Peyer's patch (tissue), 4 donors: ENCODE results near the gene CYP39A1. TPM values are rescaled to one million over a fixed set of nuclear protein-coding genes. Genes with fewer than 3 reads are reported as not detected.
A peak's percentile ranks its signal among the peaks of the same experiment; 100 is the strongest.

Experiments
- DNase-seq, 3 donors: peaks; one replicate each; pipeline ENCODE4 v3.0.0-alpha.2; 2017 to 2019
- H3K27ac ChIP-seq, 4 donors: fragments of 200-600 bp; sonication (generic); one replicate each; pipeline ENCODE4 v1.5.1; 2016 to 2019
- H3K27me3 ChIP-seq, 2 donors: fragments of 200-600 bp; sonication (generic); one replicate each; pipeline ENCODE4 v1.5.1; 2019
- H3K36me3 ChIP-seq, 3 donors: fragments of 200-600 bp; sonication (generic); one replicate each; pipeline ENCODE4 v1.5.1; 2016 to 2019
- H3K4me1 ChIP-seq, 4 donors: fragments of 200-600 bp; sonication (generic); one replicate each; pipeline ENCODE4 v1.5.1; 2016 to 2019
- H3K4me3 ChIP-seq, 4 donors: fragments of 200-600 bp; sonication (generic); 1 replicate in 3 of 4; 2 replicates in 1 of 4; pipeline ENCODE4 v1.5.1; 2016 to 2019; ENCODE audit warnings: mild to moderate bottlenecking in 1 of 4
- H3K9me3 ChIP-seq, 4 donors: fragments of 200-600 bp; sonication (generic); one replicate each; pipeline ENCODE4 v1.5.1; 2016 to 2019; ENCODE audit warnings: mild to moderate bottlenecking in 1 of 4
- CTCF ChIP-seq, 6 experiments: fragments of 450-650 bp in 4 of 6; fragments of 200-600 bp in 2 of 6; sonication (generic) in 1 of 6; IDR thresholded peaks; one replicate each; pipeline ENCODE4 v1.5.1; 2017 to 2019; ENCODE audit warnings: antibody characterized with exemption in 6 of 6, mild to moderate bottlenecking in 3 of 6, moderate library complexity in 1 of 6
- POLR2A ChIP-seq, 2 donors: fragments of 450-650 bp; IDR thresholded peaks; one replicate each; pipeline ENCODE4 v1.5.1; 2017; ENCODE audit warnings: antibody characterized with exemption in 2 of 2, mild to moderate bottlenecking in 2 of 2, moderate library complexity in 2 of 2
- total RNA-seq, 4 donors: library from RNA; depleted of rRNA; stranded (reverse); fragments of >200 nt; gene quantifications; one replicate each; pipeline ENCODE4 v1.1.0, GENCODE V29; 2016

The CYP39A1 gene
- total RNA-seq, 4 donors from 2014 or later, result 1.2 to 8.3 (median 3.4) TPM

GRCh38 chr6:46502486-46503119, 150.0 kb downstream of the CYP39A1 start:
- Histone ChIP-seq H3K36me3 (no peaks in the 10 kb centered on the region), H3K4me1 (no peaks in the 10 kb centered on the region), H3K4me3 (no peak overlapping the region), H3K9me3 (no peaks in the 10 kb centered on the region), H3K27ac (peak overlapping the region in 2 of 4 donors; percentile 43), H3K27me3 (no peaks in the 10 kb centered on the region)
- TF ChIP-seq CTCF (IDR thresholded peaks at IDR 0.05) (no peak), POLR2A (IDR thresholded peaks at IDR 0.05) (no peak)
- DNase-seq, result no peak

GRCh38 chr6:46501136-46502089, 151.2 kb downstream of the CYP39A1 start:
- peak overlapping the region in 2 of 4 donors; percentile 11 to 43 for H3K27ac ChIP-seq
- TF ChIP-seq POLR2A (IDR thresholded peaks at IDR 0.05), result no peak
- TF ChIP-seq CTCF (IDR thresholded peaks at IDR 0.05), result no peak
- no peaks in the 10 kb centered on the region for H3K9me3 ChIP-seq
- H3K27me3 ChIP-seq, result no peaks in the 10 kb centered on the region
- no peaks in the 10 kb centered on the region for H3K36me3 ChIP-seq
- no peak overlapping the region for H3K4me3 ChIP-seq
- no peaks in the 10 kb centered on the region for H3K4me1 ChIP-seq
- DNase-seq, result no peak

GRCh38 chr6:46500382-46500781, 152.2 kb downstream of the CYP39A1 start:
- Histone ChIP-seq H3K27me3 (no peaks in the 10 kb centered on the region), H3K36me3 (no peaks in the 10 kb centered on the region), H3K4me1 (no peaks in the 10 kb centered on the region), H3K27ac (no peak overlapping the region), H3K4me3 (no peak overlapping the region), H3K9me3 (no peaks in the 10 kb centered on the region)
- no peak for TF ChIP-seq POLR2A (IDR thresholded peaks at IDR 0.05)
- TF ChIP-seq CTCF (IDR thresholded peaks at IDR 0.05), result no peak
- DNase-seq, result no peak

Other genes starting within 250 kb of the CYP39A1 start
- gene RCAN2, start 161.4 kb downstream of the CYP39A1 start, total RNA-seq, result 10 to 100 TPM in 1 of 4 donors, 1 to 10 TPM in 3; 4.7 to 23.1 (median 6.6) TPM
- gene SLC25A27, start 157 bp upstream of the CYP39A1 start, total RNA-seq, result 10 to 100 TPM; 14.9 to 57.8 (median 25.8) TPM
- under 1 TPM; 0.18 to 0.83 (median 0.48) TPM for gene TDRD6, start 35.1 kb upstream of the CYP39A1 start, total RNA-seq
- gene PLA2G7, start 82.6 kb upstream of the CYP39A1 start, total RNA-seq, result 1 to 10 TPM in 1 of 4 donors, under 1 TPM in 3; 0.53 to 3.3 (median 0.73) TPM
- not detected for gene ANKRD66, start 94.1 kb upstream of the CYP39A1 start, total RNA-seq
- 1,000 to 10,000 TPM in 1 of 4 donors, 100 to 1,000 TPM in 2, 10 to 100 TPM in 1; 16.5 to 2,426 (median 830) TPM for gene MEP1A, start 140.6 kb upstream of the CYP39A1 start, total RNA-seq